Activated CD8-positive, alpha-beta memory T cell treated with anti-CD3 and anti-CD28 coated beads for 4 hours (primary cell): ENCODE results near the gene ZBTB7C.

Experiments used
- DNase-seq, 2 donors: peaks; one replicate each; pipeline ENCODE4 v3.0.0-alpha.2; 2020; ENCODE audit warnings: low read depth in 2 of 2

The ZBTB7C gene

DNA sequence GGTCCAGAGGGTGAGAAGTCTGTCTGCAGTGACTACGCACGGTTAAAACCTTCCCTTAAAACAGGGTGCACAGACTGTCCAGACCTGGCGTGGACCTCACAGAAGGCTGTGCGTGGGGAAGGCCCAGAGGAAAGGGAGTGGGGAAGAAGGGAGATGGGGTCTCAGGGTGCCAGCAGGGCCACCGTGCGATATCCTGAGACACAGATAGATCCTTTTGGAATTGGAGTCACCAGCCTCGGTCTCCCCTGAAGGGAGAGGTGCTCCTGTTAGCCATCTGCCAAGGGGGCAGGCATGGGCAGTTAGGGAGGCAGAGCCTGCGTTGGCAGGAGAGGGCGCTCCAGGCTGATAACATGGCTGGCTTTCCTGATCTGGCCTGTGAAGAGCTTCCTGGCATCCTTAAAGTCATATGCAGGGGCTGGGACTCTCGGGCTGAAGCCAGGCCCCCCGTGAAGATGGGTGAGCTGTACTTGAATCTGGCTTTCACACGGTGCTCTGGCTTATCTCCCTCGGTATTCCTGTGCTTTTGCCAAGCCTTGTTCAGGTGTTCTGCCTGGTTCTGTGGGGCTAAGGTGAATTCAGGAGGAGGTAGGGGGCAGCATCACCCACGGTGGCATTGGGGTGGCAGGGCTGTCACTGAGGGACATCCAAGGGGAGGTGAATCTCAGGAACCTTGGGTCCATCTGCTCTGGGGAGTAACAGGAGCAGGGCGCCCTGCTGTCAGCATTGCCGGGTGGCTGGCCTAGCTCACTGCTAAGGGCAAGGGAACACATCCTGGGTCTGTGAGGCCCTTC, 371.5 kb downstream of the ZBTB7C start:
- no peak for DNase-seq

DNA sequence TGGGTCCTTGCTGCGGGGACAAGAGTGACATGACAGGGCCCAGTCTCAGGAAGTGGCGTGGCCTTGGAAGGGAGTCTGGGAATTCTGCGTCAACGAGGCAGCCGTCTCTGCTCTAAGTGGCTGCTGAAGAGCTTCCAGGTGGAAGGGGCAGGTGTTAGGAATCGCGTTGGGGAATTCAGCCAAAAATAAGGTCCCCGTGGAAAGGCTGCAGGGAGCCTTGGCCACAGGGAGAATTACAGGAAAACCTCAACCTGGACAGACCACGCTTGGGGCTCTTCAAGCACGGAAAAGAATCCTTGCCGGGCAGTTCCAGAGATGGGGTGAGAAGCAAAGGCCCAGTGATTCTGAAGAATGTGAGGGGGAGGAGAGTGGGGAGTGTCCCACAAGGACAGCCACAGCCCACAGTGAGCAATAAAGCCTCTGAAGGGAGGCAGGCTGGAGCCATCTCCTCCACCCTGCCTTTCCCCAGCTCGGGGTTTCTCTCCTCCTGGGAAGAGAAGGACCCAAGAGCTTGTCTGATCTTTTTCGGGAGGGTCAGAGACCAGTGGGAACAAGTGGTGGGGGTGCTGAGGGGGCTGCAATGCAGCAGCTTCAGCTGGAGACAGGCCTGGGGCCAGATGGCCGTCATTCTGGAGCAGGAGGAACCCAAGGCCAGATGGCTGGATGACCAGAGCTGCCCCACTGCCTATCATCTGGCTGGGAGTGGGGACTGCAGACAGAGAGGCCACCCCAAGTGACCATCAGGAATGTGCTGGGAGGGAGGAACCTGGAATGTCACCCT, 372.4 kb downstream of the ZBTB7C start:
- no peak for DNase-seq

DNA sequence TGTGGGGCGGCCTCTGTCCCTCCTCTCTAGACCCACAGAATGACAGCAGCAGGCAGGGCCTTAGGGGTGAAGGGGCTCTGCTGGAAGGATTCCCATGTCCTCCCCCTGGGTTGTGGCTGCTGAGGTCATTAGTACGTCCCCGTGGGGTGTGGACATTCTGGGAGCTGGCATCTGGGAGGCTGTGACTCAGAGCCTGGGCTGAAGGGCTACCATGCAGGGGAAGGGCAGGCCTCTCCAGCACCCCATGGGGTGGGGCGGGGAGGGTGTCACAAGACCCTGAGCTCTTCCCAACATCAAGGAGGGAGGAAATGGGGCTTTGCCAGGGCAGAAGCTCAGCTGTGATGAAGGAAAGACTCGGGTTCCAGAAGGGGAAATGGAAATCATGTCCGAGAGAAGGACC, 373.0 kb downstream of the ZBTB7C start:
- no peak for DNase-seq

DNA sequence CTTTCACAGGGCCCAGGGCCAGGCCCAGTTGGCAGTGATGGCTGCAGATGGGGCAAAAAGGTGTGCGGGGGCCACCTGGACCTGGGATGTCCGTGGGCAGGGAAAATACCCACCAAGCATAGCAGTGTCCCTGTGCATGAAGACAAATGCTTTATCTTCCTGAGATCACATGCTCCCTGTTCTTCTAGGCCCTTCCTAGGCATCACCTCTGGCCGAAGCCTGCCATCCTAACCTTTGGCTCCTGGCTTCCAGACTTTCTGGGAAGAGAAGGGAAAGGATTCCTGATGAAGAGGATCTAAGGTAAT, 373.7 kb downstream of the ZBTB7C start:
- DNase-seq: no peak

DNA sequence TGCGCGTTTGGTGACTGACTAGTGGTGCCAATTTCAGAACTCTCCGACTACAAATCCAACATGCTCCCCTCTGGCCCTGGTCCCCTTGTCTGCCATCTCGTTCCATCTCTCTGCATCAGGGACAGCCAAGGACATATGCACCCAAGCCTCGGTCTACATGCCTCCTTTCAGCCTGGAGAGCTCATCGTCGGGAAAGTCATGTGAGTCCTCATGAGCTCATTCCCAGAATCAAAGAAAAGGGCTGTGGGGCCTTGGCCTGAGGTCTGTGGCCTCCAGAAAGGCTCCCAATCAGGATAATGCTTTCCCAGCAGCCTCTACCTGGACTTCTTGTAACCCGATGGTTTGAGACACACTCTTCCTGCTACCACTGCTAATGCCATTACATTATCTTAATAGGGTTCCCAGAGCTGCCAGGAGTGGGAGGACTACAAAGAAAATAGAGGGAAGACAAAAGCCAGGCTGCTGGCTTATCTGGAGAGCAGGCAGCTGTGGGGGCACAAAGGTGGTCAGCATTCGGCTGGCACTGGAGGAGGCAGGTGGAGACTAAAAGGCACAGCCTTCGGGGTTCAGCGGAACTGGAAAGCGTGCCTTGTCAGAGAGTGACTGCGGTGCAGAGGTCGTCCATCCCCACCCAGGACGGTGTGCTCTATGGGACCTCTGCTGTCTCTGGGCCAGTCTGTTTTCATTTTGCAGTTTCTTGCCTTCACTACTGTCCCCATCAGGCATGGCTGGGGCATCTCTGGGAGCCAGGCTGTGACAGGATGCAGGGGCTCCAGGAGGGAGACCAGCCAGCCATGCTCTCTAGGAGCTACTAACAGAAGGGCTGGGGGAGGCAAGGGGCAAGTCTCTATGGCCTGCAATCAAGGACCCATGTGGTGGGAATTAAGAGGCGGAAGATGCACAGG, 374.3 kb downstream of the ZBTB7C start:
- DNase-seq: no peak

DNA sequence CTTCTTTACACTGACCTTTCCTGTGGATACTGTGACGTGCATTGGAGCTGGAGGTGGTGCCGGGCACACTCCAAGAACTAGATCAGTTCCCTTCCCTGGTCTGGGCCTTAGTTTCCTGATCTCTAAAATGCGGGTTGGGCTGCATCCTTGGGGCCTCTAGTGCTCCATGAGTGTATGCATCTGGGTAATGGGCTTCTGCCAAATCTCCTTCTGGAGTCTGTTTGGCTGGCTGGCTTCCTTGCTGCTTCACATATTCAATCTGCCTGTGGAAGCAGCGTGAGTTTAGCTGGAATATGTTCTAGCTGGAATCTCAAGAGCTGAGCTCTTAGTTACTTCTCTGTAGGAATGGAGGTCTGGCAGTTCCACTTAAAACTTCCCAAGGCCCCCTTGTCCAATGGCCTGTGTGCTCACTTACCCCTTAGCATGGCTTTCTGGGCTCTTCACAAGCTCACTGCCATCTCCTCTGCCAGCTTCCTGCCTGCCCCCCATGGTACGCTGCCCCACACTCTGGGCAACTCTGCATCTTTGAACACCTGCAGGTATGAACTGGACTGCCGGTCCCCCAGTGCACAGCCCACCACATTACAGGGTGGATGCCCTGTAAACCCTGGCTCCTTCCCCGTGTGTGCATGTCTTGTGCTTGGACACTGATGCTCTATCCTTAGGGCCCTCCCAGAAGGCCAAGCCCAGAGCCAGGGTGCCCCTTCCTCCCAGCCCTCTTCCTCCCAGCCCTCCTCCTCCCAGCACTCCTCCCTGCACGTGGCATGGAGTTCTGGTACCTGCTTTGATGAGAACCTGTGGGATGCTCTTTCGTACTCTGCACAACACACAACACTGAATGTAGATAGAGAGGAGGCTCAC, 375.2 kb downstream of the ZBTB7C start:
- no peak for DNase-seq

DNA sequence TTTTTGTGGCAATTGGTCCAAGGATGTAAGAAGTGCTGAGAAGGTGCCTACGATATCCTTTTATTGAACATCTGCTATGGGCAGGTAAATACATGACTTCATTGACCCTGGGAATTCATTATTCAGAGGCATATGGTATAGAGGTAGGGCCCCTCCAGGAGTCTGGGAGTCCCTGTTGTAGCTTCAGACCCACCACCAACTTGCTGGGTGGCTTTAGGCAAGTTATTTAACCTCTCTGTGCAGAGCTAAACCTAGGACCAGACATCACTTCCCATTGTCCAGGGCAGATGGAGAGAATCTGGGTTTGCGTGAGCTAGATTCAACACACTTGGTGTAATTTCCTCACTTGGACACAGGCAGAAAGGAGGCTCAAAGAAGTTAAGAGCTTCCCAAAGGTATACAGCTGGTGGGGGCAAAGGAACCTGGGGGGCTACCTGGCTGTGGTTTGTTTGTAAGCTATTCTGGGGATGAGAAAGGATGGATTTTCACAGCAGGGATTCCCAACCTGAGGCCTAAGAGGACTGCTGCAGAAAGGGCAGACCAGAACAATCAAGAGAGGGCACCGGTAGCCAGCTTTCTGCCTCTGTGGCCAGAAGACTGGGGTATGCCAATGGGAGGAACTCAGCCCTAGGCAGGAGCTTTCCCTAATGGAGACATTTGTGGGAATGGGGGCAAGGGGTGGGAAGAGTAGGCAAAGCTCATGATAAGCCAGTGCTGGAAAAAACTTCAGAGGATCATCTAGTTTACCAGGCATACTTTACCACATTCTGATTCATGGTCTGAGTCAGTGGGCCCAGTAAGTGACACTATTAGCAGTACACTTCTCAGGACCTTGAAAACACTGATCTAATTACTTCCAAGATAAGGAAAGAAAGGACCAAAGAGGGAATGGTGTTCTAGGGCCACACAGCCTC, 376.1 kb downstream of the ZBTB7C start:
- no peak for DNase-seq

DNA sequence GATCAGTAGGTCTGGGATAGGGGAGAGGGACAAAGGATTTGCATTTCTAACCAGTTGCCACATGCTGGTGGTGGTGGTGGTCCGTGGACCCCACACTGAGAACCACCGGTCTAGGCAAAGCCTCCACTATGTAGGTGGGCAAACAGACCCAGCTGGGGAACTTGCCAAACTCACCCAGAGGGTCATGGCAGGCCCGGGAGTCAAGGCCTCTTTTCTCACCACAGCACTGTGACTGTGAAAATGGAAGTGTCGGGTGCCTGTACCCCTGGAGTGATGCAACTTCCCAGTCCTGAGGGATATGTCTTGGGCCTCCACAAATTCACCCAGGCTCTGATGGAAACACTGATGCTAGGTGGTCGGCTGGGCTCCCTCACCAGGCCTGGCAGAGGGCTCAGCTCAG, 377.5 kb downstream of the ZBTB7C start:
- no peak for DNase-seq

DNA sequence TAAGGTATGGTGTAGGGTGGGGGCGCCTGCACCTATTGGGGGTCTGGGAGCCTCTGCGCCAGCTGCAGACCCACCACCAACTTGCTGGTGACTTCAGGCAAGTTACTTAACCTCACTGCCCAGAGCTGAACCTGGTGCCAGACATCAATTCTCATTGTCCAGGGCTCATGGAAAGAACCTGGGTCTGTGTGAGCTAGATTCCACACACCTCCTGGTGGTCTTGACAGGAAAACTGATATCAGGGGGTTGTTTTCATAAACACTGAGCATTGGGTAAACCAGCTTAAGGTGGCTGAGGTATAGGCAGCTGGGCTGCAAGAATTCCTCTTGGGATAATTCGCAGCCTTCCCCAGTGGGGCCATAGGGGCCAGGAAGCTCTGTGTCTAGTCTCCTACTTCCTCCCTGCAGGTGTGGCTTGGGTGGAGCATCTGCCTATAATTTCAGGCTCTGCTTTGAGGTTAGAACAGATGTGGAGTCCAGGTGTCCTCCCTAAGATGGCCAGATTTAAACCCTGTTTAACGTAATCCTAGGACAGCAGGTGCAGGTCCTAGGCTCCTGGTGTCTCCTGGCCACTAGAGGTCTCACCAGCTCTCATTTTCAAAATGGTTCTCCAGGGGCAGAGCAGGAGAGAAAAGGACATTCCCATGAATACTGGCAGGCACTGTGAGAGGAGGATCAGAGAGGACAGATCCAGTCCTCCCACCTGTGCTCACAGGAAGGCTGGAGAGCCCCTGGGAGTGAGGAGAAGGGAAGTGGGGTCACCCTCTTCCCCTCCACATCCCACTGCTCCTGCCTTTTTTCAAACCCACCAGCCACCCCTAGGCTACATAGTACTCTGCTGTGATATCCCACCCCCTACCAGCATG, 378.3 kb downstream of the ZBTB7C start:
- DNase-seq: no peak

DNA sequence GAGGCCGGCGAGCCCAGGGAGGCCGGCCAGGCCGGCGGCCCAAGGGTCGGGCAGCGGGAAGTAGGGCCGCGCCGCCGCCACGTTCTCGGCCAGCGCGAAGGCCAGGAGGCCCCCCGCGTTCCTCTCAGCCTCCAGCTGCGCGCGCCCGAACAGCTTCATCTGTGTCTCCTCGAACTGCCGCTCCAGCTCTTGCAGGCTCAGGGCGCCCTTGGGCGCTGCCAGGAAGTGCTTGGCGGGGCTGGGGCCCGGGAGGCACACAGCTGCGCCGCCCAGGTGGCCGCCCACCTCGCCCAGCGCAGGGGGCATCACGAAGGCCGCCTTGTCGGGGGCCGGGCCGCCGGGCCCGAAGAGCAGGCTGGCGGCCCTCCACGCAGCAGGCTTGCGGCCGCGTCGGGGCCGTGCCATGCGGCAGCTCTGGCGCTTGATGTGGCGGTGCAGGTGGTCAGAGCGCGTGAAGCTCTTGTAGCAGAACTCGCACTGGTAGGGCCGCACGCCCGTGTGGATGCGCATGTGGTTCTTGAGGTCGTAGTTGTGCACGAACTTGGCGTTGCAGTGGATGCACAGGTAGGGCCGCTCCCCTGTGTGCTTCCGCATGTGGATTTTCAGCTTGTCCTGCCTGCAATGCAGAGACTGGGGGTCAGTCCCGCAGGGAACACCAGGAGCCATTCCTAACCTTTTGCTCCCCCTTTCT, 379.7 kb downstream of the ZBTB7C start:
- DNase-seq: no peak

DNA sequence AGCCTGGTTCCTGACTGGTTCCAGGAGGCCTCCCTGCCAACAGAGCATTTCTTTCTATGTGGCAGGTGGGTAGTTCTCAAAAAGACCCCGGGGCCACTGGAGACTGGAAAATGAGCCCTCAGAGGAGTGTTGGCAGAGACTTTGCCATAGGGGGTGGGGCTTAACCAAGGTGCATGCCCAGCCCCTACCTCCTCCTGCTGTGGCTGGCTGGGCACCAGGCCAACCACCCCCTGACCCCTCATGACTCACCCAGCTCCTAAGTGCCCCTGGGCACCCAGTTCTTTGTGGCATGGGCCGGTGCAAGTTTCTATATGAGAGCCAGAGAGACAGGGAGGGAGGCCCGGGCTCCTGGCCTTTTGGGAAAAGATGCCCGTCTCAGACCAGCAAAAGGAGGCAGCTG, 380.5 kb downstream of the ZBTB7C start:
- DNase-seq: no peak

DNA sequence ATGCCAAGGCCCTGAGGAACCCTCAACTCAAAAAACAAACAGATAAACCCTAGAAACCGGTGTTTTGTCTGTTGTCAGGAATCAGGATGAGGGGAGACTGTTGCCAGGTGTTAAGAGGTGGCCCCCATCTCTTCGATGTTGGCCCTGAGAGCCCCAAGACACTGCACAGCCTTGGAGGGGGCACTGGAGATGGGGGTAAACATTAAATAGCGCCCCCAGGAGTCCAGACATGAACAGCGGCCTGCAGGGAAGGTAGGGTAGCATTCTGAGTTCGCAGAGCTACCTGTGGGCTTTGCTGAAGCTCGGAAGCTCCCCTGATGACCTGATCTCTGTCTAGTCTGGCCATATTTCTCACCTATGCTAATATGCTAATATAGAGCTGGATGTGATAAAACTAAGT, 381.1 kb downstream of the ZBTB7C start:
- DNase-seq: no peak

DNA sequence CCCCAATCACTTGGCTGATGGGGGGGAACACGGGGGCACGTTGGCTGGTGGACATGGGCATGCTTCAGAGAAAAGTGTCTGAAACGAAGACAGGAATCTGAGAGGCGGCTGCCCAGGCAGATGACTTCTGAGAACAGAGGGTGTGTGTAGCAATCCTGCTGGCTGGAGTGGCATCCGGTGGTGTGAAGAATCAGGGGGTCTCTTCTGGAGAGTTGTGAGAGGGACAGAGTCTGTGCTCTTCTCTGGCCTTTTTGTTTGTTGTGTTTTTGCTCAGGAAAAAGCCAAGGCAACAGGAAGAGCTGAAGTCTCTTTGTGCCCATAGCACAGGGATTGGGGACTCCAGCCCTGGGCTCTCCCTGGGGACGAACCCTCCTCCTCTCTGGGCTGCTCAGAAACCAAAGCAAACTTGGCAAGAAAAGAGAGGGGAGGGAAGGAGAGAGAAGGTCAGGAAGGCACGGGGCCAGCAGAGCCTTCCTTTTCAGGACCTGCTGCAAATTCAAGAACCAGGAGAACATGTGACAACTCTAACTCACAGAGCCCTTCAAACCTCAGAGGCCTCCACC, 381.7 kb downstream of the ZBTB7C start:
- no peak for DNase-seq

DNA sequence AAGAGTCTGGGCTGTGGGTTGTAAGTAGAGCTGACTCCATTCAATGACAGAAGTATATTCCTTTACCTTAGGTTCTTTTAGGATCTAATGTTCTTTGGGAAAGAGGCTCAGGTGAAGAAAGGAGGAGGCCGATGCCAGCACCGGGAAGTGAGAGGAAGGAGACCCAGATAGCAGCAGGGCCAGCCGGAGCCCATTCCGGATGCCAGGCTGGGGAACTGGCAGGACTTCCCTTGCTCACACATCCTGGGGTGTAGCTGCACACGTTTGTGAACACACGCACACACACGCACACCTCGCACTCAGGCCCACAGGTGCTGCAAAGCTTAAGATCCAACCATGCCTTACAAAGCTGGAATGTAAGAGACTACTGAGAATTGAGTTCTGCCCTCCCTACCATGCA, 383.0 kb downstream of the ZBTB7C start:
- no peak for DNase-seq

DNA sequence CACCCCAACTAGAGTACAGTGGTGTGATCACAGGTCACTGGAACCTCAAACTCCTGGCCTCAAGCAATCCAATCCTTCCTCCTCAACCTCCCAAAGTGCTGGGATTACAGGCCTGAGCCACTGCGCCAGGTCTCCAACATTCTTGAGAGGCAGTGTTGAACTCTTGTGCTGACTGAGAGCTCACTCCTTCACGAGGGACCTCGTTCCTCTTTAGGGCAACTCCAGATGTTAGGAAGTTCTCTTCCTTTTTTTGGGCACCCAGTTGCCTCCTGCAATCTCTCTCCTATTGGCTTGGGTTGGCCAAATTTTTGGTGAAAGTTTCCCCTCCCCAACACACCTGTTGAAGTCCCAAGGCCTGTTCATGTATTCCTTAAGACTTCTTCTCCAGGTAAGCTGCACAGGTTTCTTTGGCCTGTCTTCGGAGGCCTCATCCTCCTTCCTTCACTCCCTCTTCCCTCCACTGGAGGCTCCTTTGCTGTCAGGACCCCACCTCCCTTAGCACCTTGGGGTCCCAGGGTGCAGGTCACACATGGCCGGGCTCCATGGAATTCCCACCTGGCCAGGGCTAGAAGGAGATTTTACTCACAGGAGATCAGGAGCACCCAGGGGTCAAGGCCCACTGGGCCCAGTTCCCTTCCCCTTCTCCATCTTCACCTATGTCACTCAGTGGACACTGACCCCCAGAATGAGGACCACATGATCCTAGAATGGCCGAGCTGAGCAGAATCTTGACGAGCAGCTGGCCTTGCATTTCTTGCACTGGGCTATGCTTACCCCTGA, 384.1 kb downstream of the ZBTB7C start:
- no peak for DNase-seq

DNA sequence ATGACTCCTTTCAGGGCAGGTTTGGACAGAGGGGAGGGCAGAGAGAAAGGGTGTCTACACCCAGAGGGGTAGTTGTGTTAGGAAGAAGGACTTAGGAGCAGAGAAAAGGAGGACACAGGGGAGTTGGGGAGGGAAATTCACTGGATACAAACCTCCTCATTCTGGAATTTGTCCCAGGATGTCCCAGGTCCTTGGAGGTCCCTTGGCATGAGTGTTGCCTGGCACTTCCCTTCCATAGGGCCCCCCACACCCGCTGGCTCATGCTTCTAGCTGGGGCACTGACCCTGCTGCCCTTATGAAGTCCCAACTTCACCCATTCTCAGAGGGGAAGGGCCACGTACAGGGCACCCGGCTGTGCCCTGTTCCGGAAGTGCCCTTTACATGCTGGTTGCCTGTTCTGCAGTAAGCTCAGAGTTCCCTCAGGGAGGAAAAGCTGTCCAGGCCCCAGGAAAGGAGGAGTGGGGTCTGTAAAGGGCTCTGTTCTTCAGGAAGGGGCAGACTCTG, 385.1 kb downstream of the ZBTB7C start:
- no peak for DNase-seq

DNA sequence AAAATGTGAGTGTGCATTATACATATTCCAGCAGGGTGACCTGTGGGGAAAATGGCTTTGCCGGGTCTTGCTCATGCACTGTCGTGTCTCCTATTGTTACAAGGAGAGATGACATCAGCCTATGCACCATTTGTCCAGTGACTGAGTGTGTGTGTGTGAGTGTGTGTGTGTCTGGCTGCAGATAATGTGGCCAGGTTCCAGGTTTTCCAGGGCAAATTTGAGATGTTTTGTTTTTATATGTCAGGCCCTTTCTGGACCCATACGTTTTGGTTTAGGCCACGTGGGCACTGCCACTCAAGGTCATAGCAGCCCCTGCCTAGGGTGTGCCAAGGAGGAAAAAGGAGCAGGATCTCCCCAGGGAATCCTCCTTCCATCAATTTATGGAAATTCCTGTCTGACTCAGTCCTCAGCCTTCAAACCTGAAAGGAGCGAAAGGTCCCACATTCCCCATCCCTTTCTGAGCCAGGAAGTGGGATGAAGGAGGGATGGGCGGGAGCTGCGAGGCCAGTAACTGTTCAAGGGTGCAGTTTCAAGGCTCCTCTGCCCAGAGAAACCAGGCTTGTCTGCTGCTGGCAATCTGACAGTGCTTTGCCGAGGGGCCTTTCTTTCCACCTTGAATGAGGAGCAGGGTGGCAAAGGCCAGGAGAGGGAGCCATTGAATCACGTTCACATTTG, 385.7 kb downstream of the ZBTB7C start:
- no peak for DNase-seq
